T-cell (primary cell): Measurements from ENCODE around the gene CYP4F12. TPM values are rescaled to one million over a fixed set of nuclear protein-coding genes. Genes with fewer than 3 reads are reported as not detected.

Experiments used
- ATAC-seq, 4 experiments: fragments of 200-7000 bp in 3 of 4; fragments of 150-1000 bp in 1 of 4; cut with Tn5 transposase; replicated peaks in 1 of 4; 1 replicate in 3 of 4; 2 replicates in 1 of 4; pipeline ENCODE4 v1.10.0; 2021; ENCODE audit warnings: moderate library complexity in 3 of 4, mild to moderate bottlenecking in 2 of 4, moderate number of reproducible peaks in 1 of 4
- CTCF ChIA-PET, 2 donors: fragments of 300-600 bp; sonication (Branson Sonifier 250); formaldehyde crosslinking; loops; one replicate each; lab custom pipeline; 2022; ENCODE audit warnings: antibody characterized with exemption in 2 of 2; lab: Charles Lee
- POLR2A ChIA-PET, 2 donors: fragments of 300-600 bp; sonication (Branson Sonifier 250); formaldehyde crosslinking; loops; one replicate each; lab custom pipeline; 2022; ENCODE audit warnings: antibody characterized with exemption in 2 of 2; lab: Charles Lee
- DNase-seq, 35 experiments: peaks; one replicate each; pipeline versions ENCODE4 v3.0.0 to v3.0.0-alpha.2; 2013 to 2023
- H3K27ac ChIP-seq: one replicate; pipeline ENCODE4 v1.5.1; 2013; ENCODE audit warnings: low read length
- H3K27me3 ChIP-seq, 2 experiments: replicated peaks in 1 of 2; 1 replicate in 1 of 2; 2 replicates in 1 of 2; pipeline versions ENCODE4 v1.6.1 to v1.7.0; 2013; ENCODE audit warnings: low read length in 1 of 2, mixed read lengths in 1 of 2; ENCODE audit not compliant: control insufficient read depth in 2 of 2, insufficient read depth in 2 of 2; ENCODE audit errors: extremely low read depth in 1 of 2
- H3K36me3 ChIP-seq, 2 donors: 1 replicate in 1 of 2; 2 replicates in 1 of 2; pipeline versions ENCODE4 v1.6.1 to v1.7.0; 2013; ENCODE audit warnings: low read length in 1 of 2; ENCODE audit not compliant: control insufficient read depth in 2 of 2, insufficient read depth in 1 of 2; ENCODE audit errors: extremely low read depth in 1 of 2
- H3K4me1 ChIP-seq, 2 experiments: 1 replicate in 1 of 2; 2 replicates in 1 of 2; pipeline versions ENCODE4 v1.6.1 to v1.7.0; 2013; ENCODE audit warnings: low read length in 2 of 2, mixed read lengths in 1 of 2; ENCODE audit not compliant: insufficient read depth in 2 of 2, control insufficient read depth in 1 of 2; ENCODE audit errors: extremely low read depth in 1 of 2
- H3K4me3 ChIP-seq, 2 donors: 1 replicate in 1 of 2; 2 replicates in 1 of 2; pipeline versions ENCODE4 v1.5.1 to v1.7.0; 2013; ENCODE audit warnings: mild to moderate bottlenecking in 2 of 2, low read length in 1 of 2, moderate library complexity in 1 of 2; ENCODE audit not compliant: control insufficient read depth in 1 of 2; ENCODE audit errors: extremely low read depth in 1 of 2
- H3K9me3 ChIP-seq: 2 replicates; pipeline ENCODE4 v1.7.0; 2013
- H3K27ac Mint-ChIP-seq, 2 donors: one replicate each; pipeline ENCODE4 v1.8.0; 2020 to 2021; ENCODE audit warnings: mild to moderate bottlenecking in 2 of 2, mixed read lengths in 2 of 2
- H3K27me3 Mint-ChIP-seq, 2 donors: one replicate each; pipeline ENCODE4 v1.8.0; 2021 to 2022; ENCODE audit warnings: mixed read lengths in 2 of 2
- H3K36me3 Mint-ChIP-seq: one replicate; pipeline ENCODE4 v1.8.0; 2021; ENCODE audit warnings: mixed read lengths
- H3K4me1 Mint-ChIP-seq, 3 donors: one replicate each; pipeline ENCODE4 v1.8.0; 2020 to 2022; ENCODE audit warnings: mixed read lengths in 3 of 3, mild to moderate bottlenecking in 1 of 3
- H3K4me3 Mint-ChIP-seq, 3 donors: one replicate each; pipeline ENCODE4 v1.8.0; 2020 to 2022; ENCODE audit warnings: mild to moderate bottlenecking in 3 of 3, mixed read lengths in 3 of 3, moderate library complexity in 3 of 3
- H3K9me3 Mint-ChIP-seq, 3 donors: one replicate each; pipeline ENCODE4 v1.8.0; 2020 to 2022; ENCODE audit warnings: mixed read lengths in 3 of 3
- WGBS: methylation state at CpG from one replicate; pipeline ENCODE4 v1.1.5; 2013; ENCODE audit warnings: missing lambda C conversion rate; ENCODE audit not compliant: insufficient coverage; 5-methylcytosine and 5-hydroxymethylcytosine counted together
- total RNA-seq, 35 experiments: library from RNA in 6 of 35; stranded (reverse) in 6 of 35; fragments of 120-200 nt in 1 of 35; gene quantifications; one replicate each; pipeline versions ENCODE4 v1.2.1 to v1.2.4 and lab custom pipeline; 2013 to 2026

Gene CYP4F12
- total RNA-seq, 5 donors from 2014 or later (not counting 1 experiment from before 2014, with no cell fraction given) = 0.13 to 2.4 (median 0.48) TPM

GRCh38 chr19:15684828-15685227 is 11.9 kb downstream of the CYP4F12 start:
- 25% methylated on average over 8 of the region's 9 CpGs for WGBS
- H3K4me3 ChIP-seq = no peak overlapping the region
- peaks cover 0 to 12% (median 6%) of the 10 kb centered on the region in 3 donors for H3K9me3 Mint-ChIP-seq
- H3K4me3 Mint-ChIP-seq = no peak overlapping the region
- peaks cover 42 to 58% of the 10 kb centered on the region in 2 donors for H3K27me3 Mint-ChIP-seq
- no peaks in the 10 kb centered on the region for H3K9me3 ChIP-seq
- H3K36me3 ChIP-seq = no peaks in the 10 kb centered on the region
- H3K27ac Mint-ChIP-seq = no peak overlapping the region
- DNase-seq (peak in 2 of 35 experiments; percentile 7 to 12), ATAC-seq (no peak)
- peaks cover 0 to 27% of the 10 kb centered on the region in 2 experiments for H3K27me3 ChIP-seq
- H3K36me3 Mint-ChIP-seq = no peaks in the 10 kb centered on the region
- ChIA-PET POLR2A (no interaction called here), CTCF (no interaction called here)
- no peak overlapping the region for H3K27ac ChIP-seq
- no peaks in the 10 kb centered on the region for H3K4me1 ChIP-seq
- no peaks in the 10 kb centered on the region for H3K4me1 Mint-ChIP-seq

- ChIA-PET CTCF (no interaction called here), POLR2A (no interaction called here)
- H3K4me1 ChIP-seq = peaks cover 0 to 2% of the 10 kb centered on the region in 2 experiments
- H3K9me3 ChIP-seq = no peaks in the 10 kb centered on the region
- no peaks in the 10 kb centered on the region for H3K36me3 ChIP-seq
- Mint-ChIP-seq H3K4me1 (no peaks in the 10 kb centered on the region), H3K4me3 (no peak overlapping the region), H3K36me3 (no peaks in the 10 kb centered on the region), H3K9me3 (peaks cover 0 to 2% (median 0%) of the 10 kb centered on the region in 3 donors), H3K27me3 (peaks cover 26 to 51% of the 10 kb centered on the region in 2 donors), H3K27ac (no peak overlapping the region)
- no peak for DNase-seq
- peaks cover 0 to 27% of the 10 kb centered on the region in 2 experiments for H3K27me3 ChIP-seq
- no peak for ATAC-seq
- no peak overlapping the region for H3K27ac ChIP-seq
- H3K4me3 ChIP-seq = no peak overlapping the region
- WGBS = 62% methylated on average over 17 of the region's 19 CpGs
Observed at GRCh38 chr19:15696654-15697194, 23.8 kb downstream of the CYP4F12 start.

- H3K27ac Mint-ChIP-seq = no peak overlapping the region
- Histone ChIP-seq H3K27me3 (peaks cover 0 to 36% of the 10 kb centered on the region in 2 experiments), H3K36me3 (no peaks in the 10 kb centered on the region), H3K4me1 (no peaks in the 10 kb centered on the region), H3K4me3 (no peak overlapping the region), H3K9me3 (no peaks in the 10 kb centered on the region), H3K27ac (no peak overlapping the region)
- CTCF ChIA-PET = no interaction called here
- no CpG with 5 or more reads among the region's 4 CpGs for WGBS
- H3K4me3 Mint-ChIP-seq = no peak overlapping the region
- no peak for ATAC-seq
- peaks cover 0 to 7% (median 5%) of the 10 kb centered on the region in 3 donors for H3K9me3 Mint-ChIP-seq
- POLR2A ChIA-PET = interaction anchor here in 1 of 2 donors (0.5 kb wide), 1 partner anchor 492 kb away, joined by 6 read pairs; no protein-coding TSS in a partner anchor
- H3K27me3 Mint-ChIP-seq = peaks cover 39 to 59% of the 10 kb centered on the region in 2 donors
- no peaks in the 10 kb centered on the region for H3K36me3 Mint-ChIP-seq
- no peak for DNase-seq
- no peaks in the 10 kb centered on the region for H3K4me1 Mint-ChIP-seq
Observed at GRCh38 chr19:15701757-15702533, 29.1 kb downstream of the CYP4F12 start.

GRCh38 chr19:15702534-15702930 is 29.6 kb downstream of the CYP4F12 start:
- H3K27me3 ChIP-seq = peaks cover 0 to 30% of the 10 kb centered on the region in 2 experiments
- peak in 1 of 4 experiments; percentile 31 for ATAC-seq
- Mint-ChIP-seq H3K4me3 (no peak overlapping the region), H3K4me1 (no peaks in the 10 kb centered on the region), H3K27ac (no peak overlapping the region), H3K27me3 (peaks cover 40 to 53% of the 10 kb centered on the region in 2 donors), H3K36me3 (no peaks in the 10 kb centered on the region), H3K9me3 (peaks cover 0 to 7% (median 5%) of the 10 kb centered on the region in 3 donors)
- ChIA-PET CTCF (no interaction called here), POLR2A (interaction anchor here in 1 of 2 donors (0.5 kb wide), 1 partner anchor 491 kb away, joined by 6 read pairs; no protein-coding TSS in a partner anchor)
- DNase-seq = peak in 25 of 35 experiments; percentile 5 to 37 (median 21)
- H3K4me1 ChIP-seq = no peaks in the 10 kb centered on the region
- H3K36me3 ChIP-seq = no peaks in the 10 kb centered on the region
- WGBS = 0% methylated on average over 1 of the region's 7 CpGs
- no peak overlapping the region for H3K27ac ChIP-seq
- no peaks in the 10 kb centered on the region for H3K9me3 ChIP-seq
- no peak overlapping the region for H3K4me3 ChIP-seq

- no peaks in the 10 kb centered on the region for H3K4me1 ChIP-seq
- no peak overlapping the region for H3K4me3 ChIP-seq
- no peak for ATAC-seq
- ChIA-PET CTCF (no interaction called here), POLR2A (no interaction called here)
- peaks cover 26 to 44% of the 10 kb centered on the region in 2 donors for H3K27me3 Mint-ChIP-seq
- no peaks in the 10 kb centered on the region for H3K4me1 Mint-ChIP-seq
- no peaks in the 10 kb centered on the region for H3K36me3 Mint-ChIP-seq
- H3K9me3 ChIP-seq = no peaks in the 10 kb centered on the region
- WGBS = 61% methylated on average over 3 of the region's 3 CpGs
- no peak overlapping the region for H3K27ac Mint-ChIP-seq
- DNase-seq = no peak
- H3K9me3 Mint-ChIP-seq = no peaks in the 10 kb centered on the region
- H3K36me3 ChIP-seq = no peaks in the 10 kb centered on the region
- peaks cover 3 to 19% of the 10 kb centered on the region in 2 experiments for H3K27me3 ChIP-seq
- H3K27ac ChIP-seq = no peak overlapping the region
- H3K4me3 Mint-ChIP-seq = no peak overlapping the region
Observed at GRCh38 chr19:15714638-15715037, 41.8 kb downstream of the CYP4F12 start.

GRCh38 chr19:15715642-15716041 is 42.8 kb downstream of the CYP4F12 start:
- Histone ChIP-seq H3K9me3 (no peaks in the 10 kb centered on the region), H3K4me3 (no peak overlapping the region), H3K27me3 (peaks cover 3 to 21% of the 10 kb centered on the region in 2 experiments), H3K36me3 (no peaks in the 10 kb centered on the region), H3K27ac (no peak overlapping the region), H3K4me1 (no peaks in the 10 kb centered on the region)
- Mint-ChIP-seq H3K9me3 (no peaks in the 10 kb centered on the region), H3K4me1 (no peaks in the 10 kb centered on the region), H3K4me3 (no peak overlapping the region), H3K27ac (no peak overlapping the region), H3K36me3 (no peaks in the 10 kb centered on the region), H3K27me3 (peaks cover 30 to 50% of the 10 kb centered on the region in 2 donors)
- no CpG with 5 or more reads among the region's 1 CpG for WGBS
- ChIA-PET CTCF (no interaction called here), POLR2A (no interaction called here)
- DNase-seq (no peak), ATAC-seq (no peak)
